ENCODE results near the gene TATDN3. TPM values are rescaled to one million over a fixed set of nuclear protein-coding genes. Genes with fewer than 3 reads are reported as not detected.

TATDN3 gene
- polyA plus RNA-seq, 1 donor (not counting 4 experiments of a cell fraction or from before 2014, with no cell fraction given): 11.6 TPM

DNA sequence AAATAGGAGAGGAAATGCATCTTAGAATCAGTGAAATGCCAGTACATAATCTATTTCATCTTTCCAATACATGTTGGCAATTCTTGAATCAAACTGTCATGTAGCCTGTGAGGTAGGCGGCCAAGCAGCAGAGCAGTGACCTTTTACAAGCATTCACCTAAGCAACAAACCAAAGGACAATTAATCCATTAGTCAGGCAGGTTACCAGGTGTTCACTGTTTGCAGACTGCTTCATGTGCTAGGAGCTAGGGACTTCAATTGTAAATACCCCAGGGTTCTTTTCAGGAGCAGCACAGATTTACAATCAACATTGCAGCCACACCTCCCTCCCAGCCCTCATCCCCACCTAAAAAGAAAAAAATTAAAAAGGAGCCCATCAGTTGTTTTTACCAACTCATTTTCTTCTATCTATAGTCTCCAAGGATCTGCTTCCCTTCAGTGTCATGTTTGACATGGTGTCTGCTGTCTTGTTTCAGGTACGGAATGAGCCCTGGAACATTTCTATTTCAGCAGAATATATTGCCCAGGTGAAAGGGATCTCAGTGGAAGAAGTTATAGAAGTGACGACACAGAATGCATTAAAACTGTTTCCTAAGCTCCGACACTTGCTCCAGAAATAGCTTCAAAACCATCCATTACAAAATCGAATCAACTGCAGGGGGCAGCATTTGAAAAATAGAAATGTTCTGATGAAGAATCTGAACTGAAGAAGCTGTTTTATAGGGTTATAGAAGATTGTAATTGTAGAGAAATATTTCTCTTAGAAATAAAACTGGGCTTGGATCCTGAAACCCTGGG lies 23.0 kb downstream of the TATDN3 start:
- no peak overlapping the region for H3K27ac ChIP-seq (ENCODE audit: control insufficient read depth, insufficient read depth, low read length)
- H3K36me3 ChIP-seq (ENCODE audit: control insufficient read depth in 2 of 2, extremely low read depth in 1 of 2, insufficient read depth in 2 of 2, low read length in 2 of 2): no peaks in the 10 kb centered on the region
- no peak overlapping the region for H3K4me3 ChIP-seq (ENCODE audit: control insufficient read depth in 2 of 3, extremely low read depth in 1 of 3, insufficient read depth in 2 of 3, low read depth in 1 of 3, low read length in 3 of 3)
- TF ChIP-seq EZH2 (IDR thresholded peaks at IDR 0.05; ENCODE audit: low read length): no peak
- TF ChIP-seq, protein P1, sequence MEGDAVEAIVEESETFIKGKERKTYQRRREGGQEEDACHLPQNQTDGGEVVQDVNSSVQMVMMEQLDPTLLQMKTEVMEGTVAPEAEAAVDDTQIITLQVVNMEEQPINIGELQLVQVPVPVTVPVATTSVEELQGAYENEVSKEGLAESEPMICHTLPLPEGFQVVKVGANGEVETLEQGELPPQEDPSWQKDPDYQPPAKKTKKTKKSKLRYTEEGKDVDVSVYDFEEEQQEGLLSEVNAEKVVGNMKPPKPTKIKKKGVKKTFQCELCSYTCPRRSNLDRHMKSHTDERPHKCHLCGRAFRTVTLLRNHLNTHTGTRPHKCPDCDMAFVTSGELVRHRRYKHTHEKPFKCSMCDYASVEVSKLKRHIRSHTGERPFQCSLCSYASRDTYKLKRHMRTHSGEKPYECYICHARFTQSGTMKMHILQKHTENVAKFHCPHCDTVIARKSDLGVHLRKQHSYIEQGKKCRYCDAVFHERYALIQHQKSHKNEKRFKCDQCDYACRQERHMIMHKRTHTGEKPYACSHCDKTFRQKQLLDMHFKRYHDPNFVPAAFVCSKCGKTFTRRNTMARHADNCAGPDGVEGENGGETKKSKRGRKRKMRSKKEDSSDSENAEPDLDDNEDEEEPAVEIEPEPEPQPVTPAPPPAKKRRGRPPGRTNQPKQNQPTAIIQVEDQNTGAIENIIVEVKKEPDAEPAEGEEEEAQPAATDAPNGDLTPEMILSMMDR (optimal IDR thresholded peaks at IDR 0.05 in 1 of 3, IDR thresholded peaks at IDR 0.05 in 1 of 3, conservative IDR thresholded peaks at IDR 0.05 in 1 of 3; ENCODE audit: extremely low read depth in 1 of 3, insufficient read depth in 2 of 3, low read length in 3 of 3): peak in 1 of 3 experiments; percentile 22
- H3K27me3 ChIP-seq (ENCODE audit: control insufficient read depth, extremely low read depth, insufficient read depth, low read length): no peaks in the 10 kb centered on the region
- dilution Hi-C loops (cut with MboI; ENCODE audit: extremely low pct_ligation_motif_present, low sequenced_read_pairs): no loop called here
- H4K20me1 ChIP-seq (ENCODE audit: control insufficient read depth, extremely low read depth, insufficient read depth, low read length): no peaks in the 10 kb centered on the region
- no peaks in the 10 kb centered on the region for H3K4me1 ChIP-seq (ENCODE audit: control insufficient read depth, extremely low read depth, insufficient read depth, low read length)
- H3K79me2 ChIP-seq (ENCODE audit: control insufficient read depth, insufficient read depth, low read length): no peaks in the 10 kb centered on the region
- H3K9me3 ChIP-seq (ENCODE audit: control insufficient read depth, low read depth, low read length): no peaks in the 10 kb centered on the region
- FAIRE-seq: no peak
- H2AFZ ChIP-seq (ENCODE audit: control insufficient read depth, low read length): no peak overlapping the region
- no peak overlapping the region for H3K4me2 ChIP-seq (ENCODE audit: control insufficient read depth, extremely low read depth, insufficient read depth, low read depth, low read length)
- no peak for DNase-seq (ENCODE audit: low read depth, low spot score)
- H3K9me1 ChIP-seq (ENCODE audit: control insufficient read depth, extremely low read depth, insufficient read depth, low read length): no peaks in the 10 kb centered on the region
- H3K9ac ChIP-seq (ENCODE audit: control insufficient read depth, extremely low read depth, insufficient read depth, low read length): no peak overlapping the region

DNA sequence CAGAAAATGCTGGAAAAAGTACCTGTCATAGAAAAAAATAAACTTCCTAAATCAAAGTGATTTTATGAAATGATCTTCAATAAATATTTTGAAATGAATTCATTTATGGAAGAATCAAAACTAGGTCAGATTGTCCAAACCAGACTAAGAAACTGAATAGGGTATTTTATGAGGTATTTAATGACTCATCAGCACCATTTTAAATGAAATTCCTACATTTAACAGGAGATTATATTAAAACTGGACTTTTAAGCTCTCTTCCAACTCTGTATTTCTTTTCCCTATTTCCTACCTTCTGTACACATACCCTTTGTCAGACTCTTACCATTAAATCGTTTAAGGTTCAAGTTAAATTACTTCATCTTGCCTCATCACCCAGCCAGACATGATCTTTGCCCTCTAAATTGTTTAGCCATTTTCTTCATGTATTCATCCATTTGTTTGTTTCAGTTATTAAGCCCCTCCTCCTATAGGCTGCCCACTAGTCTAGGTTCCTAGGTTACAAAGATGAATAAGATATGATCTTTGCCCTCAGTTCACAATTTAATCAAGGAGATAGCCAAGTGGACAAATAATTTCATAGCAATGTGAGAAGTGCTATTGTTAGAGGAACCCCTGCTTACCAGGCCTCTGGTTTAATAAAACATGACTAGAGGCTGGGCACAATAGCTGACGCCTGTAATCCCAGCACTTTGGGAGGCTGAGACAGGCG lies 25.0 kb downstream of the TATDN3 start:
- no peak overlapping the region for H3K27ac ChIP-seq (ENCODE audit: control insufficient read depth, insufficient read depth, low read length)
- H3K79me2 ChIP-seq (ENCODE audit: control insufficient read depth, insufficient read depth, low read length): no peaks in the 10 kb centered on the region
- no peaks in the 10 kb centered on the region for H3K9me3 ChIP-seq (ENCODE audit: control insufficient read depth, low read depth, low read length)
- H2AFZ ChIP-seq (ENCODE audit: control insufficient read depth, low read length): no peak overlapping the region
- H3K4me2 ChIP-seq (ENCODE audit: control insufficient read depth, extremely low read depth, insufficient read depth, low read depth, low read length): no peak overlapping the region
- DNase-seq (ENCODE audit: low read depth, low spot score) (no peak), FAIRE-seq (no peak)
- H3K36me3 ChIP-seq (ENCODE audit: control insufficient read depth in 2 of 2, extremely low read depth in 1 of 2, insufficient read depth in 2 of 2, low read length in 2 of 2): no peaks in the 10 kb centered on the region
- H3K4me3 ChIP-seq (ENCODE audit: control insufficient read depth in 2 of 3, extremely low read depth in 1 of 3, insufficient read depth in 2 of 3, low read depth in 1 of 3, low read length in 3 of 3): no peak overlapping the region
- no peaks in the 10 kb centered on the region for H4K20me1 ChIP-seq (ENCODE audit: control insufficient read depth, extremely low read depth, insufficient read depth, low read length)
- dilution Hi-C loops (cut with MboI; ENCODE audit: extremely low pct_ligation_motif_present, low sequenced_read_pairs): no loop called here
- H3K9me1 ChIP-seq (ENCODE audit: control insufficient read depth, extremely low read depth, insufficient read depth, low read length): no peaks in the 10 kb centered on the region
- H3K9ac ChIP-seq (ENCODE audit: control insufficient read depth, extremely low read depth, insufficient read depth, low read length): no peak overlapping the region
- H3K27me3 ChIP-seq (ENCODE audit: control insufficient read depth, extremely low read depth, insufficient read depth, low read length): no peaks in the 10 kb centered on the region
- TF ChIP-seq EZH2 (IDR thresholded peaks at IDR 0.05; ENCODE audit: low read length): no peak
- TF ChIP-seq, protein P1 (optimal IDR thresholded peaks at IDR 0.05 in 1 of 3, IDR thresholded peaks at IDR 0.05 in 1 of 3, conservative IDR thresholded peaks at IDR 0.05 in 1 of 3; ENCODE audit: extremely low read depth in 1 of 3, insufficient read depth in 2 of 3, low read length in 3 of 3): no peak
- H3K4me1 ChIP-seq (ENCODE audit: control insufficient read depth, extremely low read depth, insufficient read depth, low read length): no peaks in the 10 kb centered on the region
